WTC11 (cell line): ENCODE data around the gene DMPK. TPM values are rescaled to one million over a fixed set of nuclear protein-coding genes. Genes with fewer than 3 reads are reported as not detected.

Experiments
- ATAC-seq: fragments of 200-7000 bp; cut with Tn5 transposase; 2 replicates; pipeline ENCODE4 v1.10.0; 2021; ENCODE audit warnings: mild to moderate bottlenecking, moderate library complexity
- CTCF ChIA-PET: fragments of 300-600 bp; sonication (Branson Sonifier 250); formaldehyde crosslinking; loops from one replicate; lab custom pipeline; 2021; ENCODE audit warnings: antibody characterized with exemption; lab: Charles Lee
- POLR2A ChIA-PET: fragments of 350-600 bp; sonication (Branson Sonifier 250); formaldehyde crosslinking; loops from one replicate; lab custom pipeline; 2021; ENCODE audit warnings: antibody characterized with exemption; lab: Charles Lee
- DNase-seq: peaks from one replicate; pipeline ENCODE4 v3.0.0; 2021; ENCODE audit warnings: low spot score
- H3K27ac Mint-ChIP-seq: 2 replicates; pipeline ENCODE4 v1.8.0; 2021; ENCODE audit warnings: mixed read lengths
- H3K27me3 Mint-ChIP-seq: 2 replicates; pipeline ENCODE4 v1.8.0; 2021; ENCODE audit warnings: low read depth, mild to moderate bottlenecking, moderate library complexity, mixed read lengths
- H3K36me3 Mint-ChIP-seq: 2 replicates; pipeline ENCODE4 v1.8.0; 2021; ENCODE audit warnings: mixed read lengths
- H3K4me1 Mint-ChIP-seq: 2 replicates; pipeline ENCODE4 v1.8.0; 2022; ENCODE audit warnings: mixed read lengths
- H3K4me3 Mint-ChIP-seq: 2 replicates; pipeline ENCODE4 v1.8.0; 2021; ENCODE audit warnings: mild to moderate bottlenecking, moderate library complexity, mixed read lengths
- H3K9me3 Mint-ChIP-seq: 2 replicates; pipeline ENCODE4 v1.8.0; 2021; ENCODE audit warnings: mixed read lengths
- EMX1 ChIP-seq: fragments of 250-450 bp; sonication (Bioruptor Pico); IDR thresholded peaks from 2 replicates; pipeline ENCODE4 v1.8.0; 2021; ENCODE audit warnings: mild to moderate bottlenecking
- ESRRA ChIP-seq: sonication (generic); formaldehyde crosslinking; IDR thresholded peaks from 2 replicates; pipeline ENCODE4 v1.8.1; 2022; ENCODE audit warnings: mild to moderate bottlenecking, missing genetic modification reagents, borderline replicate concordance
- ETV6 ChIP-seq: sonication (generic); formaldehyde crosslinking; IDR thresholded peaks from 2 replicates; pipeline ENCODE4 v1.8.1; 2022; ENCODE audit warnings: mild to moderate bottlenecking, missing genetic modification reagents
- FOXJ3 ChIP-seq: sonication (generic); formaldehyde crosslinking; IDR thresholded peaks from 2 replicates; pipeline ENCODE4 v1.9.0; 2021; ENCODE audit warnings: missing genetic modification reagents, mild to moderate bottlenecking, borderline replicate concordance
- FOXK1 ChIP-seq: sonication (generic); formaldehyde crosslinking; IDR thresholded peaks from 2 replicates; pipeline ENCODE4 v1.8.0; 2022; ENCODE audit warnings: mild to moderate bottlenecking, moderate library complexity, missing genetic modification reagents
- IRF1 ChIP-seq: sonication (generic); formaldehyde crosslinking; IDR thresholded peaks from 2 replicates; pipeline ENCODE4 v1.8.0; 2023; ENCODE audit warnings: missing genetic modification reagents
- NFYB ChIP-seq: sonication (generic); formaldehyde crosslinking; conservative IDR thresholded peaks from 2 replicates; pipeline ENCODE4 v1.8.0; 2022; ENCODE audit warnings: low read depth, missing genetic modification reagents
- STAT6 ChIP-seq: sonication (generic); formaldehyde crosslinking; conservative IDR thresholded peaks from 2 replicates; pipeline ENCODE4 v1.8.1; 2023; ENCODE audit warnings: mild to moderate bottlenecking, low read depth, missing genetic modification reagents, moderate library complexity
- ZNF281 ChIP-seq: sonication (generic); formaldehyde crosslinking; IDR thresholded peaks from 2 replicates; pipeline ENCODE4 v1.8.0; 2023; ENCODE audit warnings: mild to moderate bottlenecking, missing genetic modification reagents
- ZNF396 ChIP-seq: fragments of 250-450 bp; sonication (Bioruptor Pico); IDR thresholded peaks from 2 replicates; pipeline ENCODE4 v1.8.0; 2021; ENCODE audit warnings: mild to moderate bottlenecking, moderate library complexity, borderline replicate concordance
- total RNA-seq: library from RNA; stranded (reverse); gene quantifications from 3 replicates; pipeline ENCODE4 v1.2.3, GENCODE V29; 2021
- TF ChIP-seq, protein P1 (sequence below): sonication (generic); formaldehyde crosslinking; IDR thresholded peaks from 2 replicates; pipeline ENCODE4 v1.8.1; 2023; ENCODE audit warnings: mild to moderate bottlenecking, missing genetic modification reagents, borderline replicate concordance
- TF ChIP-seq, protein P2 (sequence below): sonication (generic); formaldehyde crosslinking; IDR thresholded peaks from 2 replicates; pipeline ENCODE4 v1.8.0; 2022; ENCODE audit warnings: mild to moderate bottlenecking, missing genetic modification reagents
- TF ChIP-seq, protein P3 (sequence below): sonication (generic); formaldehyde crosslinking; IDR thresholded peaks from 2 replicates; pipeline ENCODE4 v1.8.1; 2022; ENCODE audit warnings: low read depth, missing genetic modification reagents, borderline replicate concordance

DMPK gene
- total RNA-seq, 1 experiment from 2014 or later = 42.7 TPM

DNA sequence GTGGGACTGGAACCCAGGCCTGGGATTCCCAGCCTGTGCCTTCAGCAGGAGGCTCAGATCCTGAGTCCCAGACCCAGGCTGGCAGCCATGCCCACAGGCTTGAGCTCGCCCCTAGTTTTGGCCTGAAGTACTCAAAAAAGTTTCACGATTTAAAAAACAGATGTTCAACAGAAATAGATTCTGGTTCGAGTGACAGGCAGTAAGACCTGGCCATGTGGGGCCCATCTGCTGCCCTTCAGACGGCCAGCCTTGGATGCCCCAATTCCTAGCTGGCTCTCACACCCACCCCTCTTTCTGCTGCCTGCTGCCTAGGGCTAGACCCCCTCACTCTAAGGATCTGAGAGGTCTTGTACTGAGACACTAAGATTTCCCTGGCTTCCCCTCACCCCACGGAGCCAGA, 2.8 kb upstream of the DMPK start:
- no peak overlapping the region for H3K4me3 Mint-ChIP-seq
- H3K27me3 Mint-ChIP-seq = peaks cover 21% of the 10 kb centered on the region
- H3K36me3 Mint-ChIP-seq = peaks cover 32% of the 10 kb centered on the region
- DNase-seq (no peak), ATAC-seq (no peak)
- ChIA-PET CTCF (no interaction called here), POLR2A (no interaction called here)
- TF ChIP-seq ESRRA (CRISPR knock-in tag) (no peak), ETV6 (CRISPR knock-in tag) (no peak), EMX1 (CRISPR knock-in tag) (no peak), FOXK1 (CRISPR knock-in tag) (no peak), ZNF281 (no peak), ZNF396 (CRISPR knock-in tag) (no peak), FOXJ3 (CRISPR knock-in tag) (no peak), NFYB (no peak), STAT6 (CRISPR knock-in tag) (no peak)
- TF ChIP-seq, protein P1, sequence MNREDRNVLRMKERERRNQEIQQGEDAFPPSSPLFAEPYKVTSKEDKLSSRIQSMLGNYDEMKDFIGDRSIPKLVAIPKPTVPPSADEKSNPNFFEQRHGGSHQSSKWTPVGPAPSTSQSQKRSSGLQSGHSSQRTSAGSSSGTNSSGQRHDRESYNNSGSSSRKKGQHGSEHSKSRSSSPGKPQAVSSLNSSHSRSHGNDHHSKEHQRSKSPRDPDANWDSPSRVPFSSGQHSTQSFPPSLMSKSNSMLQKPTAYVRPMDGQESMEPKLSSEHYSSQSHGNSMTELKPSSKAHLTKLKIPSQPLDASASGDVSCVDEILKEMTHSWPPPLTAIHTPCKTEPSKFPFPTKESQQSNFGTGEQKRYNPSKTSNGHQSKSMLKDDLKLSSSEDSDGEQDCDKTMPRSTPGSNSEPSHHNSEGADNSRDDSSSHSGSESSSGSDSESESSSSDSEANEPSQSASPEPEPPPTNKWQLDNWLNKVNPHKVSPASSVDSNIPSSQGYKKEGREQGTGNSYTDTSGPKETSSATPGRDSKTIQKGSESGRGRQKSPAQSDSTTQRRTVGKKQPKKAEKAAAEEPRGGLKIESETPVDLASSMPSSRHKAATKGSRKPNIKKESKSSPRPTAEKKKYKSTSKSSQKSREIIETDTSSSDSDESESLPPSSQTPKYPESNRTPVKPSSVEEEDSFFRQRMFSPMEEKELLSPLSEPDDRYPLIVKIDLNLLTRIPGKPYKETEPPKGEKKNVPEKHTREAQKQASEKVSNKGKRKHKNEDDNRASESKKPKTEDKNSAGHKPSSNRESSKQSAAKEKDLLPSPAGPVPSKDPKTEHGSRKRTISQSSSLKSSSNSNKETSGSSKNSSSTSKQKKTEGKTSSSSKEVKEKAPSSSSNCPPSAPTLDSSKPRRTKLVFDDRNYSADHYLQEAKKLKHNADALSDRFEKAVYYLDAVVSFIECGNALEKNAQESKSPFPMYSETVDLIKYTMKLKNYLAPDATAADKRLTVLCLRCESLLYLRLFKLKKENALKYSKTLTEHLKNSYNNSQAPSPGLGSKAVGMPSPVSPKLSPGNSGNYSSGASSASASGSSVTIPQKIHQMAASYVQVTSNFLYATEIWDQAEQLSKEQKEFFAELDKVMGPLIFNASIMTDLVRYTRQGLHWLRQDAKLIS (CRISPR knock-in tag) = no peak
- TF ChIP-seq, protein P2, sequence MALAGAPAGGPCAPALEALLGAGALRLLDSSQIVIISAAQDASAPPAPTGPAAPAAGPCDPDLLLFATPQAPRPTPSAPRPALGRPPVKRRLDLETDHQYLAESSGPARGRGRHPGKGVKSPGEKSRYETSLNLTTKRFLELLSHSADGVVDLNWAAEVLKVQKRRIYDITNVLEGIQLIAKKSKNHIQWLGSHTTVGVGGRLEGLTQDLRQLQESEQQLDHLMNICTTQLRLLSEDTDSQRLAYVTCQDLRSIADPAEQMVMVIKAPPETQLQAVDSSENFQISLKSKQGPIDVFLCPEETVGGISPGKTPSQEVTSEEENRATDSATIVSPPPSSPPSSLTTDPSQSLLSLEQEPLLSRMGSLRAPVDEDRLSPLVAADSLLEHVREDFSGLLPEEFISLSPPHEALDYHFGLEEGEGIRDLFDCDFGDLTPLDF (CRISPR knock-in tag) = no peak
- no peak overlapping the region for H3K27ac Mint-ChIP-seq
- H3K9me3 Mint-ChIP-seq = no peaks in the 10 kb centered on the region
- H3K4me1 Mint-ChIP-seq = peaks cover 19% of the 10 kb centered on the region

DNA sequence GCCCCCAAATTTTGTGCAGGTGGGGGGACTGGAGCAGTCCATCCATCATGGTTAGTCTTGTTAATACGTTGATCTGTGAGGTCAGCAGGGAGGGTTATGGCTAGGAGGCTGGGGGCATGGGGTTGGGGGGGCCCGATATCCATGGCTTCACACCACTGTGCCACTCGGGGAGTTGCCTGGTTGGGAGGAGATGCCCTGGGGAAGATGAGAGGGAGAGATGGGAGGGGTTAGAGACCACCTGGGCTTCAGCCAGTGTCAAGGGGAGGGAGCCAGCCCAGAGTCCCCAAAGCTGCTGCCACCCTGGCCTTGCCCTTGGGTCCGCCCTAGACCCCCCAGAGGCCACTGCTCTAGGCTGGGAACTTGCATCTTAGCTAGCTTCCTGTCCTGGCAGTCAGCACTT, 1.8 kb upstream of the DMPK start:
- Mint-ChIP-seq H3K9me3 (no peaks in the 10 kb centered on the region), H3K27me3 (peaks cover 28% of the 10 kb centered on the region), H3K36me3 (peaks cover 26% of the 10 kb centered on the region), H3K4me3 (no peak overlapping the region), H3K27ac (no peak overlapping the region), H3K4me1 (peaks cover 25% of the 10 kb centered on the region)
- ChIA-PET CTCF (interaction anchor here (0.6 to 1.3 kb wide), 3 partner anchors 9 to 67 kb away, joined by 3 to 5 read pairs (median 5); partner anchors contain the start of gene SIX5), POLR2A (no interaction called here)
- no peak for ATAC-seq
- TF ChIP-seq, protein P3, sequence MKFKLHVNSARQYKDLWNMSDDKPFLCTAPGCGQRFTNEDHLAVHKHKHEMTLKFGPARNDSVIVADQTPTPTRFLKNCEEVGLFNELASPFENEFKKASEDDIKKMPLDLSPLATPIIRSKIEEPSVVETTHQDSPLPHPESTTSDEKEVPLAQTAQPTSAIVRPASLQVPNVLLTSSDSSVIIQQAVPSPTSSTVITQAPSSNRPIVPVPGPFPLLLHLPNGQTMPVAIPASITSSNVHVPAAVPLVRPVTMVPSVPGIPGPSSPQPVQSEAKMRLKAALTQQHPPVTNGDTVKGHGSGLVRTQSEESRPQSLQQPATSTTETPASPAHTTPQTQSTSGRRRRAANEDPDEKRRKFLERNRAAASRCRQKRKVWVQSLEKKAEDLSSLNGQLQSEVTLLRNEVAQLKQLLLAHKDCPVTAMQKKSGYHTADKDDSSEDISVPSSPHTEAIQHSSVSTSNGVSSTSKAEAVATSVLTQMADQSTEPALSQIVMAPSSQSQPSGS (CRISPR knock-in tag) = no peak
- no peak for TF ChIP-seq IRF1 (CRISPR knock-in tag)
- DNase-seq = no peak
